WTC11 (cell line): ENCODE results near the gene COL18A1.

ENCODE experiments used
- CTCF ChIP-seq: fragments of 200-600 bp; IDR thresholded peaks from 2 replicates; pipeline ENCODE4 v1.8.0; 2022; ENCODE audit warnings: antibody characterized with exemption
- USF2 ChIP-seq: sonication (generic); formaldehyde crosslinking; IDR thresholded peaks from 2 replicates; pipeline ENCODE4 v1.8.1; 2023; ENCODE audit warnings: mild to moderate bottlenecking, missing genetic modification reagents, moderate library complexity

GRCh38 chr21:45506241-45506817 lies 101.4 kb downstream of the COL18A1 start:
- TF ChIP-seq CTCF (no peak), USF2 (CRISPR knock-in tag) (no peak)
